Smooth muscle cell (in vitro differentiated cells): ENCODE data around the gene WNT3. TPM values are rescaled to one million over a fixed set of nuclear protein-coding genes. Genes with fewer than 3 reads are reported as not detected.

Experiments
- DNase-seq: peaks from one replicate; lab custom pipeline; 2025; ENCODE audit not compliant: unreplicated experiment; lab: John Stamatoyannopoulos, UW
- H2AFZ ChIP-seq: fragments of 200-600 bp; sonication (generic); 2 replicates; pipeline ENCODE4 v1.6.0; 2016; ENCODE audit warnings: antibody characterized with exemption, low read depth, mild to moderate bottlenecking
- H3F3A ChIP-seq: fragments of 200-600 bp; sonication (generic); 2 replicates; pipeline ENCODE4 v1.6.0; 2017; ENCODE audit warnings: antibody characterized with exemption, low read depth
- H3K27ac ChIP-seq: fragments of 200-600 bp; sonication (generic); 2 replicates; pipeline ENCODE4 v1.5.1; 2016; ENCODE audit warnings: low read depth, mild to moderate bottlenecking
- H3K27me3 ChIP-seq: fragments of 200-600 bp; sonication (generic); 2 replicates; pipeline ENCODE4 v1.6.1; 2016; ENCODE audit warnings: low read depth, mild to moderate bottlenecking
- H3K36me3 ChIP-seq: fragments of 200-600 bp; sonication (generic); 2 replicates; pipeline ENCODE4 v1.5.1; 2016; ENCODE audit warnings: low read depth
- H3K4me1 ChIP-seq: fragments of 200-600 bp; sonication (generic); 2 replicates; pipeline ENCODE4 v1.5.1; 2016; ENCODE audit warnings: low read depth
- H3K4me2 ChIP-seq: fragments of 200-600 bp; sonication (generic); 2 replicates; pipeline ENCODE4 v1.6.0; 2016; ENCODE audit warnings: mild to moderate bottlenecking
- H3K4me3 ChIP-seq: fragments of 200-600 bp; sonication (generic); 2 replicates; pipeline ENCODE4 v1.5.1; 2016; ENCODE audit warnings: mild to moderate bottlenecking
- H3K79me2 ChIP-seq: fragments of 200-600 bp; sonication (generic); 2 replicates; pipeline ENCODE4 v1.6.0; 2016; ENCODE audit warnings: low read depth, mild to moderate bottlenecking
- H3K9ac ChIP-seq: fragments of 200-600 bp; sonication (generic); 2 replicates; pipeline ENCODE4 v1.6.0; 2016; ENCODE audit warnings: low read depth
- H3K9me3 ChIP-seq: fragments of 200-600 bp; sonication (generic); replicated peaks from 2 replicates; pipeline ENCODE4 v1.5.1; 2016; ENCODE audit warnings: low read depth
- H4K20me1 ChIP-seq: fragments of 200-600 bp; sonication (generic); 2 replicates; pipeline ENCODE4 v1.6.0; 2016; ENCODE audit warnings: low read depth
- CTCF ChIP-seq: fragments of 200-600 bp; sonication (generic); IDR thresholded peaks from 2 replicates; pipeline ENCODE4 v1.5.1; 2017; ENCODE audit warnings: borderline replicate concordance, mild to moderate bottlenecking, antibody characterized with exemption; ENCODE audit not compliant: insufficient read depth, poor library complexity, severe bottlenecking
- WGBS: methylation state at CpG from one replicate; pipeline ENCODE4 v1.1.7; 2016; ENCODE audit warnings: low lambda C conversion rate; 5-methylcytosine and 5-hydroxymethylcytosine counted together
- polyA plus RNA-seq: library from polyadenylated mRNA; unstranded; fragments of >200 nt; fragmentation: Nextera tagmentation; extraction: Ambion mirVana; gene quantifications from 2 replicates; pipeline ENCODE4 v1.2.1, GENCODE V29; 2016
- total RNA-seq: library from RNA; depleted of rRNA; stranded (reverse); fragments of >200 nt; gene quantifications from 2 replicates; pipeline ENCODE4 v1.2.3, GENCODE V29; 2014

WNT3 gene
- total and polyA plus RNA-seq, 2 experiments from 2014 or later: 2.9 to 6.2 TPM

GRCh38 chr17:46722662-46723285, 95.7 kb downstream of the WNT3 start:
- peaks cover 3% of the 10 kb centered on the region for H3F3A ChIP-seq
- no peaks in the 10 kb centered on the region for H4K20me1 ChIP-seq
- H3K27ac ChIP-seq: no peak overlapping the region
- H3K4me1 ChIP-seq: peaks cover 25% of the 10 kb centered on the region
- H3K27me3 ChIP-seq: no peaks in the 10 kb centered on the region
- no peak overlapping the region for H3K4me3 ChIP-seq
- H3K9me3 ChIP-seq: no peaks in the 10 kb centered on the region
- no peaks in the 10 kb centered on the region for H3K36me3 ChIP-seq
- 82% methylated on average over 7 of the region's 7 CpGs for WGBS
- H3K4me2 ChIP-seq: no peak overlapping the region
- no peak for TF ChIP-seq CTCF
- H3K79me2 ChIP-seq: no peaks in the 10 kb centered on the region
- no peak for DNase-seq
- no peak overlapping the region for H3K9ac ChIP-seq
- no peak overlapping the region for H2AFZ ChIP-seq

GRCh38 chr17:46720408-46720807, 98.1 kb downstream of the WNT3 start:
- H3K9me3 ChIP-seq: no peaks in the 10 kb centered on the region
- no peak overlapping the region for H3K4me3 ChIP-seq
- H4K20me1 ChIP-seq: no peaks in the 10 kb centered on the region
- H2AFZ ChIP-seq: no peak overlapping the region
- no peaks in the 10 kb centered on the region for H3K36me3 ChIP-seq
- peak overlapping the region; percentile 69 for H3K4me2 ChIP-seq
- H3F3A ChIP-seq: peaks cover 3% of the 10 kb centered on the region
- DNase-seq: no peak
- H3K9ac ChIP-seq: peak overlapping the region; percentile 51
- no peak for TF ChIP-seq CTCF
- H3K79me2 ChIP-seq: no peaks in the 10 kb centered on the region
- WGBS: 36% methylated on average over 5 of the region's 5 CpGs
- peak overlapping the region; percentile 72 for H3K27ac ChIP-seq
- peaks cover 16% of the 10 kb centered on the region for H3K4me1 ChIP-seq
- H3K27me3 ChIP-seq: no peaks in the 10 kb centered on the region

- WGBS: 37% methylated on average over 3 of the region's 3 CpGs
- no peaks in the 10 kb centered on the region for H3K9me3 ChIP-seq
- peaks cover 3% of the 10 kb centered on the region for H3F3A ChIP-seq
- H2AFZ ChIP-seq: no peak overlapping the region
- H3K36me3 ChIP-seq: no peaks in the 10 kb centered on the region
- peak overlapping the region; percentile 69 for H3K4me2 ChIP-seq
- no peaks in the 10 kb centered on the region for H3K79me2 ChIP-seq
- H3K9ac ChIP-seq: peak overlapping the region; percentile 51
- no peak for TF ChIP-seq CTCF
- no peak for DNase-seq
- no peaks in the 10 kb centered on the region for H4K20me1 ChIP-seq
- H3K27me3 ChIP-seq: no peaks in the 10 kb centered on the region
- peak overlapping the region; percentile 72 for H3K27ac ChIP-seq
- no peak overlapping the region for H3K4me3 ChIP-seq
- peaks cover 16% of the 10 kb centered on the region for H3K4me1 ChIP-seq
Observed at GRCh38 chr17:46719891-46720290, 98.6 kb downstream of the WNT3 start.

- Histone ChIP-seq H3K9ac (no peak overlapping the region), H3F3A (peaks cover 3% of the 10 kb centered on the region), H3K27ac (no peak overlapping the region), H4K20me1 (no peaks in the 10 kb centered on the region), H3K79me2 (no peaks in the 10 kb centered on the region), H3K4me3 (no peak overlapping the region), H3K36me3 (no peaks in the 10 kb centered on the region), H3K27me3 (no peaks in the 10 kb centered on the region), H3K4me1 (peaks cover 16% of the 10 kb centered on the region), H3K4me2 (no peak overlapping the region), H3K9me3 (no peaks in the 10 kb centered on the region), H2AFZ (no peak overlapping the region)
- no peak for DNase-seq
- WGBS: 98% methylated on average over 4 of the region's 4 CpGs
- TF ChIP-seq CTCF: no peak
Observed at GRCh38 chr17:46717999-46718398, 100.5 kb downstream of the WNT3 start.
